HL-60 (cell line): ENCODE results near the gene SEC23B.

Experiments used
- CTCF ChIP-seq: IDR thresholded peaks from one replicate; pipeline ENCODE4 v1.5.1; 2011; ENCODE audit warnings: low read length, control low read depth, inconsistent platforms; ENCODE audit not compliant: insufficient read depth
- GABPA ChIP-seq: IDR thresholded peaks from 2 replicates; pipeline ENCODE4 v1.6.1; 2012; ENCODE audit warnings: low read depth
- POLR2AphosphoS5 ChIP-seq: IDR thresholded peaks from 2 replicates; pipeline ENCODE4 v1.6.1; 2012; ENCODE audit warnings: low read depth
- REST ChIP-seq: IDR thresholded peaks from 2 replicates; pipeline ENCODE4 v1.6.1; 2012; ENCODE audit warnings: low read depth; ENCODE audit not compliant: insufficient replicate concordance
- SPI1 ChIP-seq: IDR thresholded peaks from 2 replicates; pipeline ENCODE4 v1.6.1; 2012; ENCODE audit warnings: low read depth, mild to moderate bottlenecking, borderline replicate concordance

GRCh38 chr20:18577942-18578341 lies 70.2 kb downstream of the SEC23B start:
- TF ChIP-seq CTCF, result no peak
- TF ChIP-seq REST, result no peak
- no peak for TF ChIP-seq POLR2AphosphoS5
- no peak for TF ChIP-seq GABPA
- TF ChIP-seq SPI1, result no peak
